Suprapubic skin (tissue), 4 donors: ENCODE measurements around the gene OPA3.

Source experiments
- CTCF ChIP-seq, 2 donors: fragments of 200-600 bp in 1 of 2; fragments of 450-650 bp in 1 of 2; sonication (generic) in 1 of 2; IDR thresholded peaks; one replicate each; pipeline ENCODE4 v1.5.1; 2016 to 2019; ENCODE audit warnings: antibody characterized with exemption in 2 of 2, mild to moderate bottlenecking in 1 of 2, moderate library complexity in 1 of 2
- EP300 ChIP-seq: sonication (generic); formaldehyde crosslinking; IDR thresholded peaks from one replicate; pipeline ENCODE4 v1.6.1; 2017; ENCODE audit warnings: antibody characterized with exemption
- POLR2A ChIP-seq, 2 donors: fragments of 450-650 bp; IDR thresholded peaks; one replicate each; pipeline ENCODE4 v1.6.1; 2017; ENCODE audit warnings: antibody characterized with exemption in 2 of 2, mild to moderate bottlenecking in 2 of 2, moderate library complexity in 2 of 2
- POLR2AphosphoS5 ChIP-seq, 3 donors: sonication (generic); formaldehyde crosslinking; IDR thresholded peaks; one replicate each; pipeline ENCODE4 v1.6.1; 2017; ENCODE audit warnings: antibody characterized with exemption in 3 of 3

GRCh38 chr19:45484273-45484945 is 100.2 kb downstream of the OPA3 start:
- TF ChIP-seq CTCF (IDR thresholded peaks at IDR 0.05) (no peak), EP300 (no peak), POLR2A (IDR thresholded peaks at IDR 0.05) (no peak), POLR2AphosphoS5 (IDR thresholded peaks at IDR 0.05) (no peak)
